Measurements from ENCODE around the gene LILRB5.
"Not testable (repeated sequence)": the region's sequence is repeated elsewhere in the genome, so short reads cannot be mapped to it uniquely, and the experiment has no call there.

LILRB5 gene

GRCh38 chr19:54257116-54257480 is at the start of gene LILRB5:
Gene LILRB5, minus strand, starts transcription at chr19:54257273. Its CDS starts 80 bp downstream, at chr19:54257193.
- DNase-seq (ENCODE audit: low spot score): no peak

GRCh38 chr19:54305141-54305540 is 48.1 kb upstream of the LILRB5 start:
- no peak for DNase-seq (ENCODE audit: low spot score)

- no peak for DNase-seq (ENCODE audit: low spot score)
Measured at GRCh38 chr19:54302257-54302656, 45.2 kb upstream of the LILRB5 start.

- no peak for DNase-seq (ENCODE audit: low spot score)
Measured at GRCh38 chr19:54299515-54299914, 42.4 kb upstream of the LILRB5 start.

GRCh38 chr19:54299126-54299498 is 42.0 kb upstream of the LILRB5 start:
- DNase-seq (ENCODE audit: low spot score): no peak

- no peak for DNase-seq (ENCODE audit: low spot score)
Measured at GRCh38 chr19:54298357-54299125, 41.5 kb upstream of the LILRB5 start.

GRCh38 chr19:54297759-54298305 is 40.8 kb upstream of the LILRB5 start:
- DNase-seq (ENCODE audit: low spot score): no peak

- no peak for DNase-seq (ENCODE audit: low spot score)
Measured at GRCh38 chr19:54294539-54294938, 37.5 kb upstream of the LILRB5 start.

GRCh38 chr19:54289160-54289559 is 32.1 kb upstream of the LILRB5 start:
- DNase-seq (ENCODE audit: low spot score): not testable (repeated sequence)

- DNase-seq (ENCODE audit: low spot score): no peak
Measured at GRCh38 chr19:54287456-54287855, 30.4 kb upstream of the LILRB5 start.

- DNase-seq (ENCODE audit: low spot score): not testable (repeated sequence)
Measured at GRCh38 chr19:54286283-54286682, 29.2 kb upstream of the LILRB5 start.

- DNase-seq (ENCODE audit: low spot score): not testable (repeated sequence)
Measured at GRCh38 chr19:54285427-54286056, 28.5 kb upstream of the LILRB5 start.

- DNase-seq (ENCODE audit: low spot score): no peak
Measured at GRCh38 chr19:54282686-54283470, 25.8 kb upstream of the LILRB5 start.

GRCh38 chr19:54281729-54282075 is 24.6 kb upstream of the LILRB5 start:
- DNase-seq (ENCODE audit: low spot score): not testable (repeated sequence)

- no peak for DNase-seq (ENCODE audit: low spot score)
Measured at GRCh38 chr19:54281007-54281728, 24.1 kb upstream of the LILRB5 start, which contains the start of gene LILRB2. Gene LILRB2, minus strand, starts transcription at chr19:54281110. Its CDS starts 614 bp downstream, at chr19:54280496.

GRCh38 chr19:54280441-54280840 is 23.4 kb upstream of the LILRB5 start:
- not testable (repeated sequence) for DNase-seq (ENCODE audit: low spot score)

GRCh38 chr19:54280025-54280424 is 23.0 kb upstream of the LILRB5 start:
- DNase-seq (ENCODE audit: low spot score): not testable (repeated sequence)

GRCh38 chr19:54279406-54279962 is 22.4 kb upstream of the LILRB5 start:
- DNase-seq (ENCODE audit: low spot score): no peak

- not testable (repeated sequence) for DNase-seq (ENCODE audit: low spot score)
Measured at GRCh38 chr19:54278571-54279195, 21.6 kb upstream of the LILRB5 start.

GRCh38 chr19:54278056-54278455 is 21.0 kb upstream of the LILRB5 start:
- not testable (repeated sequence) for DNase-seq (ENCODE audit: low spot score)

GRCh38 chr19:54277111-54277615 is 20.1 kb upstream of the LILRB5 start:
- DNase-seq (ENCODE audit: low spot score): not testable (repeated sequence)
